Effector memory CD4-positive, alpha-beta T cell (primary cell): ENCODE measurements around the gene GNB5.

Experiments
- DNase-seq, 3 donors: peaks; one replicate each; pipeline ENCODE4 v3.0.0-alpha.2; 2020
- H3K27ac ChIP-seq: 2 replicates; pipeline ENCODE4 v1.7.0; 2013; ENCODE audit warnings: mild to moderate bottlenecking, low read length, moderate library complexity; ENCODE audit not compliant: insufficient read depth, poor library complexity, severe bottlenecking
- H3K27me3 ChIP-seq: replicated peaks from 2 replicates; pipeline ENCODE4 v1.7.0; 2013; ENCODE audit warnings: mild to moderate bottlenecking, low read length; ENCODE audit not compliant: insufficient read depth, control insufficient read depth, poor library complexity, severe bottlenecking
- H3K36me3 ChIP-seq: 2 replicates; pipeline ENCODE4 v1.7.0; 2013; ENCODE audit warnings: mild to moderate bottlenecking, low read length, moderate library complexity; ENCODE audit not compliant: control insufficient read depth, insufficient read depth
- H3K4me1 ChIP-seq: 2 replicates; pipeline ENCODE4 v1.7.0; 2013; ENCODE audit warnings: low read length, mild to moderate bottlenecking; ENCODE audit not compliant: control insufficient read depth, insufficient read depth, poor library complexity, severe bottlenecking
- H3K4me3 ChIP-seq: 2 replicates; pipeline ENCODE4 v1.7.0; 2013; ENCODE audit warnings: low read length, low read depth, mild to moderate bottlenecking; ENCODE audit not compliant: insufficient read depth, poor library complexity, severe bottlenecking
- H3K9me3 ChIP-seq: 2 replicates; pipeline ENCODE4 v1.7.0; 2013; ENCODE audit warnings: mild to moderate bottlenecking, low read length, moderate library complexity; ENCODE audit not compliant: control insufficient read depth

GNB5 gene

GRCh38 chr15:52161406-52161966 is 29.7 kb downstream of the GNB5 start:
- Histone ChIP-seq H3K36me3 (peaks cover 15% of the 10 kb centered on the region), H3K4me3 (no peak overlapping the region), H3K9me3 (no peaks in the 10 kb centered on the region), H3K4me1 (no peaks in the 10 kb centered on the region), H3K27ac (no peak overlapping the region), H3K27me3 (no peaks in the 10 kb centered on the region)
- DNase-seq: no peak

- Histone ChIP-seq H3K36me3 (peaks cover 15% of the 10 kb centered on the region), H3K4me3 (no peak overlapping the region), H3K27me3 (no peaks in the 10 kb centered on the region), H3K4me1 (no peaks in the 10 kb centered on the region), H3K27ac (no peak overlapping the region), H3K9me3 (no peaks in the 10 kb centered on the region)
- DNase-seq: no peak
Measured at GRCh38 chr15:52159645-52160044, 31.5 kb downstream of the GNB5 start.

- H3K27me3 ChIP-seq: no peaks in the 10 kb centered on the region
- no peak for DNase-seq
- H3K4me1 ChIP-seq: no peaks in the 10 kb centered on the region
- no peak overlapping the region for H3K27ac ChIP-seq
- H3K9me3 ChIP-seq: no peaks in the 10 kb centered on the region
- peaks cover 19% of the 10 kb centered on the region for H3K36me3 ChIP-seq
- no peak overlapping the region for H3K4me3 ChIP-seq
Measured at GRCh38 chr15:52158084-52158765, 33.0 kb downstream of the GNB5 start.

- no peak overlapping the region for H3K27ac ChIP-seq
- no peaks in the 10 kb centered on the region for H3K27me3 ChIP-seq
- DNase-seq: no peak
- H3K36me3 ChIP-seq: peaks cover 27% of the 10 kb centered on the region
- no peaks in the 10 kb centered on the region for H3K4me1 ChIP-seq
- H3K9me3 ChIP-seq: no peaks in the 10 kb centered on the region
- no peak overlapping the region for H3K4me3 ChIP-seq
Measured at GRCh38 chr15:52155878-52156277, 35.3 kb downstream of the GNB5 start.

- Histone ChIP-seq H3K36me3 (peaks cover 30% of the 10 kb centered on the region), H3K4me1 (no peaks in the 10 kb centered on the region), H3K4me3 (no peak overlapping the region), H3K27ac (no peak overlapping the region), H3K27me3 (no peaks in the 10 kb centered on the region), H3K9me3 (no peaks in the 10 kb centered on the region)
- no peak for DNase-seq
Measured at GRCh38 chr15:52154896-52155865, 36.0 kb downstream of the GNB5 start.

- peaks cover 35% of the 10 kb centered on the region for H3K36me3 ChIP-seq
- no peaks in the 10 kb centered on the region for H3K4me1 ChIP-seq
- no peaks in the 10 kb centered on the region for H3K9me3 ChIP-seq
- H3K27me3 ChIP-seq: no peaks in the 10 kb centered on the region
- H3K4me3 ChIP-seq: no peak overlapping the region
- no peak for DNase-seq
- no peak overlapping the region for H3K27ac ChIP-seq
Measured at GRCh38 chr15:52153900-52154895, 37.0 kb downstream of the GNB5 start.

GRCh38 chr15:52151353-52151752 is 39.8 kb downstream of the GNB5 start:
- no peaks in the 10 kb centered on the region for H3K9me3 ChIP-seq
- H3K4me3 ChIP-seq: no peak overlapping the region
- DNase-seq: no peak
- H3K27ac ChIP-seq: no peak overlapping the region
- H3K27me3 ChIP-seq: no peaks in the 10 kb centered on the region
- no peaks in the 10 kb centered on the region for H3K4me1 ChIP-seq
- H3K36me3 ChIP-seq: peaks cover 57% of the 10 kb centered on the region

GRCh38 chr15:52150871-52151270 is 40.3 kb downstream of the GNB5 start:
- Histone ChIP-seq H3K36me3 (peaks cover 59% of the 10 kb centered on the region), H3K27me3 (no peaks in the 10 kb centered on the region), H3K9me3 (no peaks in the 10 kb centered on the region), H3K27ac (no peak overlapping the region), H3K4me3 (no peak overlapping the region), H3K4me1 (no peaks in the 10 kb centered on the region)
- no peak for DNase-seq

GRCh38 chr15:52150043-52150825 is 41.0 kb downstream of the GNB5 start:
- Histone ChIP-seq H3K27ac (no peak overlapping the region), H3K4me1 (no peaks in the 10 kb centered on the region), H3K27me3 (no peaks in the 10 kb centered on the region), H3K9me3 (no peaks in the 10 kb centered on the region), H3K36me3 (peaks cover 59% of the 10 kb centered on the region), H3K4me3 (no peak overlapping the region)
- DNase-seq: no peak
